Peyer's patch (tissue), 4 donors: ENCODE data around the gene SENP8. TPM values are rescaled to one million over a fixed set of nuclear protein-coding genes. Genes with fewer than 3 reads are reported as not detected.
"Not testable (repeated sequence)": the region's sequence is repeated elsewhere in the genome, so short reads cannot be mapped to it uniquely, and the experiment has no call there.

Source experiments
- DNase-seq, 3 donors: peaks; one replicate each; pipeline ENCODE4 v3.0.0-alpha.2; 2017 to 2019
- H3K27ac ChIP-seq, 4 donors: fragments of 200-600 bp; sonication (generic); one replicate each; pipeline ENCODE4 v1.5.1; 2016 to 2019
- H3K27me3 ChIP-seq, 2 donors: fragments of 200-600 bp; sonication (generic); one replicate each; pipeline ENCODE4 v1.5.1; 2019
- H3K36me3 ChIP-seq, 3 donors: fragments of 200-600 bp; sonication (generic); one replicate each; pipeline ENCODE4 v1.5.1; 2016 to 2019
- H3K4me1 ChIP-seq, 4 donors: fragments of 200-600 bp; sonication (generic); one replicate each; pipeline ENCODE4 v1.5.1; 2016 to 2019
- H3K4me3 ChIP-seq, 4 donors: fragments of 200-600 bp; sonication (generic); 1 replicate in 3 of 4; 2 replicates in 1 of 4; pipeline ENCODE4 v1.5.1; 2016 to 2019; ENCODE audit warnings: mild to moderate bottlenecking in 1 of 4
- H3K9me3 ChIP-seq, 4 donors: fragments of 200-600 bp; sonication (generic); one replicate each; pipeline ENCODE4 v1.5.1; 2016 to 2019; ENCODE audit warnings: mild to moderate bottlenecking in 1 of 4
- CTCF ChIP-seq, 6 experiments: fragments of 450-650 bp in 4 of 6; fragments of 200-600 bp in 2 of 6; sonication (generic) in 1 of 6; IDR thresholded peaks; one replicate each; pipeline ENCODE4 v1.5.1; 2017 to 2019; ENCODE audit warnings: antibody characterized with exemption in 6 of 6, mild to moderate bottlenecking in 3 of 6, moderate library complexity in 1 of 6
- POLR2A ChIP-seq, 2 donors: fragments of 450-650 bp; IDR thresholded peaks; one replicate each; pipeline ENCODE4 v1.5.1; 2017; ENCODE audit warnings: antibody characterized with exemption in 2 of 2, mild to moderate bottlenecking in 2 of 2, moderate library complexity in 2 of 2
- total RNA-seq, 4 donors: library from RNA; depleted of rRNA; stranded (reverse); fragments of >200 nt; gene quantifications; one replicate each; pipeline ENCODE4 v1.1.0, GENCODE V29; 2016

SENP8 gene
- total RNA-seq, 4 donors from 2014 or later = 0.88 to 2.4 (median 0.95) TPM; not detected in 1

GRCh38 chr15:72092006-72092405 is 26.2 kb upstream of the SENP8 start:
- Histone ChIP-seq H3K9me3 (no peaks in the 10 kb centered on the region), H3K4me3 (no peak overlapping the region), H3K27me3 (no peaks in the 10 kb centered on the region), H3K4me1 (no peaks in the 10 kb centered on the region), H3K27ac (no peak overlapping the region), H3K36me3 (no peaks in the 10 kb centered on the region)
- no peak for DNase-seq
- TF ChIP-seq POLR2A (IDR thresholded peaks at IDR 0.05) (no peak), CTCF (IDR thresholded peaks at IDR 0.05) (no peak)

GRCh38 chr15:72092691-72093090 is 25.5 kb upstream of the SENP8 start:
- H3K4me1 ChIP-seq = no peaks in the 10 kb centered on the region
- H3K27ac ChIP-seq = no peak overlapping the region
- no peak for DNase-seq
- TF ChIP-seq CTCF (IDR thresholded peaks at IDR 0.05) (no peak), POLR2A (IDR thresholded peaks at IDR 0.05) (no peak)
- H3K36me3 ChIP-seq = no peaks in the 10 kb centered on the region
- H3K4me3 ChIP-seq = no peak overlapping the region
- no peaks in the 10 kb centered on the region for H3K27me3 ChIP-seq
- H3K9me3 ChIP-seq = no peaks in the 10 kb centered on the region

- no peak for TF ChIP-seq POLR2A (IDR thresholded peaks at IDR 0.05)
- no peak for TF ChIP-seq CTCF (IDR thresholded peaks at IDR 0.05)
- Histone ChIP-seq H3K36me3 (no peaks in the 10 kb centered on the region), H3K4me3 (no peak overlapping the region), H3K4me1 (no peaks in the 10 kb centered on the region), H3K27me3 (no peaks in the 10 kb centered on the region), H3K9me3 (no peaks in the 10 kb centered on the region), H3K27ac (no peak overlapping the region)
- DNase-seq = no peak
Observed at GRCh38 chr15:72096796-72097195, 21.4 kb upstream of the SENP8 start.

GRCh38 chr15:72098040-72098439 is 20.2 kb upstream of the SENP8 start:
- TF ChIP-seq CTCF (IDR thresholded peaks at IDR 0.05) (no peak), POLR2A (IDR thresholded peaks at IDR 0.05) (no peak)
- Histone ChIP-seq H3K9me3 (no peaks in the 10 kb centered on the region), H3K27me3 (no peaks in the 10 kb centered on the region), H3K27ac (no peak overlapping the region), H3K4me3 (no peak overlapping the region), H3K4me1 (no peaks in the 10 kb centered on the region), H3K36me3 (no peaks in the 10 kb centered on the region)
- DNase-seq = no peak

GRCh38 chr15:72099155-72099554 is 19.0 kb upstream of the SENP8 start:
- TF ChIP-seq POLR2A (IDR thresholded peaks at IDR 0.05) (no peak), CTCF (IDR thresholded peaks at IDR 0.05) (no peak)
- no peaks in the 10 kb centered on the region for H3K4me1 ChIP-seq
- no peaks in the 10 kb centered on the region for H3K36me3 ChIP-seq
- H3K27ac ChIP-seq = no peak overlapping the region
- DNase-seq = no peak
- H3K4me3 ChIP-seq = no peak overlapping the region
- no peaks in the 10 kb centered on the region for H3K27me3 ChIP-seq
- H3K9me3 ChIP-seq = no peaks in the 10 kb centered on the region

- not testable (repeated sequence) for H3K9me3 ChIP-seq, H3K4me1 ChIP-seq, H3K4me3 ChIP-seq, H3K36me3 ChIP-seq, H3K27ac ChIP-seq, H3K27me3 ChIP-seq, DNase-seq
Observed at GRCh38 chr15:72100551-72100950, 17.7 kb upstream of the SENP8 start.
